ENCODE results near the gene DOK5. TPM values are rescaled to one million over a fixed set of nuclear protein-coding genes. Genes with fewer than 3 reads are reported as not detected.

The DOK5 gene
- total and polyA plus RNA-seq, 2 of the 4 experiments (the other 2 are of a cell fraction): 2.8 to 3.9 TPM

DNA sequence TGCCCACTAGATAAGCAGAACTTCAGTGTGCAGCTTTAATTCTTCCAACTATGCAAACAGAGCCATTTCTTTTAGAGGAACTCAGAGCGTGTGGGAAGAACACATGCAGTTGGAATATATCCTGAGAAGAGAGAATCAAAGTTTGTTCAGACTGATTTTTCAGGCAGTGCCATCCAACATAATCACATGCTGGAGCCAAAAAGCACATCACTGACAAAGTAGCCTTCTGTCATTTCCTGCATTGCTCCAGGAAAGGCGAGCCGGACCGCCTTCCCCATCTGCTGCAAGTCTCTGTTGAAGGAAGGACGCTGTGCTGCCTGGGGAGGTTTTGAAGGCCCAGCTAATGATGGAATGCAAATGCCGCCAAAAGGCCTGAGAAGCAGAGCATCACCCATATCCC lies 98.4 kb downstream of the DOK5 start:
- no peak for DNase-seq
- Histone ChIP-seq H2AK9ac (replicated peaks; ENCODE audit: low read depth, low read length, poor library complexity) (no peak overlapping the region), H3K4me2 (ENCODE audit: low read depth, low read length) (no peak overlapping the region), H4K5ac (ENCODE audit: low read depth, low read length) (no peak overlapping the region), H3K9me1 (ENCODE audit: insufficient read depth, low read length) (no peaks in the 10 kb centered on the region), H3K4me3 (ENCODE audit: insufficient read depth, low read depth, low read length) (no peak overlapping the region), H3K18ac (ENCODE audit: low read depth, low read length) (no peak overlapping the region), H2AFZ (replicated peaks; ENCODE audit: low read length, poor library complexity) (no peak overlapping the region), H2BK5ac (ENCODE audit: low read depth, low read length, poor library complexity, severe bottlenecking) (no peak overlapping the region), H3K23ac (ENCODE audit: low read depth, low read length) (no peak overlapping the region), H3K79me1 (ENCODE audit: low read depth in 1 of 2, low read length in 2 of 2) (no peaks in the 10 kb centered on the region), H2AK5ac (ENCODE audit: low read depth, low read length) (no peak overlapping the region), H4K20me1 (ENCODE audit: insufficient read depth, low read length) (no peaks in the 10 kb centered on the region), H3K27ac (ENCODE audit: insufficient read depth, low read length) (no peak overlapping the region), H3K9me3 (ENCODE audit: control insufficient read depth, insufficient read depth, low read length) (peaks cover 2% of the 10 kb centered on the region; the same call in 1 of the 2 replicates), H2BK120ac (ENCODE audit: low read depth, low read length) (no peak overlapping the region), H3K9ac (ENCODE audit: low read depth, low read length) (no peak overlapping the region), H2BK20ac (ENCODE audit: low read depth, low read length) (no peak overlapping the region), H2BK15ac (ENCODE audit: low read depth, low read length) (no peak overlapping the region), H3K4ac (ENCODE audit: low read depth, low read length) (no peak overlapping the region), H4K8ac (ENCODE audit: low read depth in 2 of 2, low read length in 2 of 2) (no peak overlapping the region), H4K91ac (ENCODE audit: insufficient read depth, low read depth, low read length) (no peak overlapping the region), H3K36me3 (ENCODE audit: control insufficient read depth, insufficient read depth, low read length) (no peaks in the 10 kb centered on the region), H3K14ac (replicated peaks; ENCODE audit: low read depth, low read length) (no peak overlapping the region), H3K4me1 (ENCODE audit: control insufficient read depth, insufficient read depth, low read length) (no peaks in the 10 kb centered on the region), H3K56ac (ENCODE audit: extremely low read depth, insufficient read depth, low read length) (no peak overlapping the region), H3K27me3 (ENCODE audit: control insufficient read depth, insufficient read depth, low read length) (no peaks in the 10 kb centered on the region)
- TF ChIP-seq MXI1 (IDR thresholded peaks at IDR 0.05; ENCODE audit: borderline replicate concordance, low read depth, low read length): no peak
- no peak for TF ChIP-seq CEBPB (IDR thresholded peaks at IDR 0.05; ENCODE audit: low read depth, low read length)
- TF ChIP-seq, protein P1, sequence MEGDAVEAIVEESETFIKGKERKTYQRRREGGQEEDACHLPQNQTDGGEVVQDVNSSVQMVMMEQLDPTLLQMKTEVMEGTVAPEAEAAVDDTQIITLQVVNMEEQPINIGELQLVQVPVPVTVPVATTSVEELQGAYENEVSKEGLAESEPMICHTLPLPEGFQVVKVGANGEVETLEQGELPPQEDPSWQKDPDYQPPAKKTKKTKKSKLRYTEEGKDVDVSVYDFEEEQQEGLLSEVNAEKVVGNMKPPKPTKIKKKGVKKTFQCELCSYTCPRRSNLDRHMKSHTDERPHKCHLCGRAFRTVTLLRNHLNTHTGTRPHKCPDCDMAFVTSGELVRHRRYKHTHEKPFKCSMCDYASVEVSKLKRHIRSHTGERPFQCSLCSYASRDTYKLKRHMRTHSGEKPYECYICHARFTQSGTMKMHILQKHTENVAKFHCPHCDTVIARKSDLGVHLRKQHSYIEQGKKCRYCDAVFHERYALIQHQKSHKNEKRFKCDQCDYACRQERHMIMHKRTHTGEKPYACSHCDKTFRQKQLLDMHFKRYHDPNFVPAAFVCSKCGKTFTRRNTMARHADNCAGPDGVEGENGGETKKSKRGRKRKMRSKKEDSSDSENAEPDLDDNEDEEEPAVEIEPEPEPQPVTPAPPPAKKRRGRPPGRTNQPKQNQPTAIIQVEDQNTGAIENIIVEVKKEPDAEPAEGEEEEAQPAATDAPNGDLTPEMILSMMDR (conservative IDR thresholded peaks at IDR 0.05; ENCODE audit: low read depth, low read length): no peak
- TF ChIP-seq MAZ (IDR thresholded peaks at IDR 0.05; ENCODE audit: borderline replicate concordance, low read depth, low read length): no peak
- WGBS, 2 experiments (ENCODE audit: extremely low coverage in 2 of 2, insufficient read length in 1 of 2): no CpG with 5 or more reads among the region's 6 CpGs
- ChIA-PET POLR2A (ENCODE audit: unreplicated experiment) (no interaction called here), CTCF (no interaction called here)
- in situ Hi-C loops (cut with MboI; ENCODE audit: low sequenced_read_pairs): no loop called here
- dilution Hi-C loops (cut with HindIII; ENCODE audit: low sequenced_read_pairs, unreplicated experiment): no loop called here
- ATAC-seq (ENCODE audit: low read depth): no peak
- no TSS peak for BruUV-seq (replicated peaks)
- intact Hi-C loops (cut with micrococcal nuclease): no loop called here
